Epidermal melanocyte (primary cell): ENCODE results near the gene BEST1.
"Not testable (repeated sequence)": the region's sequence is repeated elsewhere in the genome, so short reads cannot be mapped to it uniquely, and the experiment has no call there.

Experiments used
- DNase-seq: peaks from one replicate; pipeline ENCODE4 v3.0.0; 2011; ENCODE audit warnings: low spot score; ENCODE audit not compliant: insufficient read length

Gene BEST1

DNA sequence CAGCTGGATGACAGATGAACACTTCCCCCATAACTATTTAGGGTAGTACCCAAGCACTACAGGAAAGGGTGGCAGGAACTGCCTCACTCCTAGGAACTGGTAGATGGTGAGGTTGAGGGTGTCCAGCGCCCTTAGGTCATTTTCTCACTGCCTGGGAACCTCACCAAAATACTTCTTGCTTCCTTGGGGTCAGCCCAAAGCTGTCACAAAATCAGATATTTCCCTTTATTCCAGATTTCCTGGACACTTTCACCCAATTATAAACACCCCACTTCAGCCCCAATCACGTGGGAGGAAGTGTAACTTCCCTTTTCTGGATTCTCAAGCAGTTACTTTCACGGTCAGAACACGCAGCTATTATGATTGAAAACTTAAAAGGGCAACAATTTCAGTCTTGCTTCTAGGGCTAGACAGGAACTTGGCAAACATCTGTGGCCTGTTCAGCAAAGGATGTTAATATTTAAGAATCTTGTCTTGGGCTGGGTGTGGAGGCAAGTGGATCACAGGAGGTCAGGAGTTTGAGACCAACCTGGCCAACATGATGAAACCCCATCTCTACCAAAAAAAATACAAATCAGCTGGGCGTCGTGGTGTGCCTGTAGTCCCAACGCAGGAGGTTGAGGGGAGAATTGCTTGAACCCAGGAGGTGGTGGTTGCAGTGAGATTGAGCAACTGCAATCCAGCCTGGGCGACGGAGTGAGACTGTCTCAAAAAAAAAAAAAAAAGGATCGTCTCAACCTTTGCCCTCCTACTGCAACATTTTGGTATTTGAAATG lies 13.3 kb downstream of the BEST1 start:
- DNase-seq: no peak

DNA sequence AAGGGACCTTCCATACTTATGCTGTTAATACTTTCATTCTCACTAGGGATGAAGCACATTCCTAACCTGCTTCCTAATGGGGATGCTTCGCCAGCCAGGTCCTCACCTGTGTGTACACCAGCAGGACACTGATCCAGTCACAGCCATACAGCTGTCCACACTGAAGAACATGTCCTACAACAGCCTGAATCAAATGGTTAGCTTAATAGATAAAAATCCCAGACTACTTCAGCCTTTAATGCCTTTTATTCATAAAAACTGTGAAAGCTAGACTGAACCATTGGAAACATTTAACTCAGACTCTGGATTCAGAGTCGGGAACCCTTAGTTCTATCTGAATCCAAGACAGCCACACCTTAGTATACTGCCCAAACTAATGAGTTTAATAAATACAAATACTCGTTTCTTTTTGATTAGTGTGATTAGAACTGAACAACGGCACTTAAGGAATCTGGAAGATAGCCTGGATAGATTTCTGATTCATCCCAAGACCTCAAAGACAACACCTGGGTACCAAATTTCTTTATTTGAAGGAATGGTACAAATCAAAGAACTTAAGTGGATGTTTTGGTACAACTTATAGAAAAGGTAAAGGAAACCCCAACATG lies 14.0 kb downstream of the BEST1 start:
- no peak for DNase-seq

DNA sequence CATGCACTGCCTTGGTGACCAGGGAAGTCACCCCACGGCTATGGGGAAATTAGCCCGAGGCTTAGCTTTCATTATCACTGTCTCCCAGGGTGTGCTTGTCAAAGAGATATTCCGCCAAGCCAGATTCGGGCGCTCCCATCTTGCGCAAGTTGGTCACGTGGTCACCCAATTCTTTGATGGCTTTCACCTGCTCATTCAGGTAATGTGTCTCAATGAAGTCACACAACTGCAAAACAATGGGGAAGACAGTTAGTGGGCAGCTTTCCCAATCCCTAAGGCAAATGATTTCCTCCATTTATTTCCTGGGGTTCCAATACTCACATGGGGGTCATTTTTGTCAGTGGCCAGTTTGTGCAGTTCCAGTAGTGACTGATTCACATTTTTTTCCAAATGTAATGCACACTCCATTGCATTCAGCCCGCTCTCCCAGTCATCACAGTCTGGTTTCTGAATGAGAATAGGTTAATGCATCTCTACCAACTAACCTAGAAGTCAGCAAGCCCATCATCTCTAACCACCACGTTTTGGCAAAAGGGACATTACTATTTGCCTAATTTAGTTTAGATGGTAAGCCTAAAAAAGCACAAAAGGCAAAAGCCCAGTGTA lies 14.6 kb downstream of the BEST1 start:
- DNase-seq: not testable (repeated sequence)

DNA sequence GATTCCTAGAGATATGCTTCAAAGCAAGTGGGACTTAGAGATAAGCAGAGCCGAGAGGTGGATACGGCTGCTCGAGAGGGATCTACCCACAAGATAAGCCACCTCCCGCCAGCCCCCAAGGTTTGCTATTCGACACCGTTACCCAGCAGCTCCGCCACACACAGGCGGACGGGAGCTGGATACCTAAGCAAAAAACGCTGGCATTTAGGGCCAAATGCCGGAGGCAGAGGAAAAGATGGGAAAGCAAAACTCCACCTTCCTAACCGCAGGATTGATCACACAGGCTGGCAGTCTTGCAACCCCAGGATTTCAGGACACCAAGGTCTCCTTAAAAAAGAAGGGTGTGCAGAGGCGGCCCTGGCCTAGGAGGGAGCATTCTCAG lies 16.6 kb downstream of the BEST1 start:
- no peak for DNase-seq

DNA sequence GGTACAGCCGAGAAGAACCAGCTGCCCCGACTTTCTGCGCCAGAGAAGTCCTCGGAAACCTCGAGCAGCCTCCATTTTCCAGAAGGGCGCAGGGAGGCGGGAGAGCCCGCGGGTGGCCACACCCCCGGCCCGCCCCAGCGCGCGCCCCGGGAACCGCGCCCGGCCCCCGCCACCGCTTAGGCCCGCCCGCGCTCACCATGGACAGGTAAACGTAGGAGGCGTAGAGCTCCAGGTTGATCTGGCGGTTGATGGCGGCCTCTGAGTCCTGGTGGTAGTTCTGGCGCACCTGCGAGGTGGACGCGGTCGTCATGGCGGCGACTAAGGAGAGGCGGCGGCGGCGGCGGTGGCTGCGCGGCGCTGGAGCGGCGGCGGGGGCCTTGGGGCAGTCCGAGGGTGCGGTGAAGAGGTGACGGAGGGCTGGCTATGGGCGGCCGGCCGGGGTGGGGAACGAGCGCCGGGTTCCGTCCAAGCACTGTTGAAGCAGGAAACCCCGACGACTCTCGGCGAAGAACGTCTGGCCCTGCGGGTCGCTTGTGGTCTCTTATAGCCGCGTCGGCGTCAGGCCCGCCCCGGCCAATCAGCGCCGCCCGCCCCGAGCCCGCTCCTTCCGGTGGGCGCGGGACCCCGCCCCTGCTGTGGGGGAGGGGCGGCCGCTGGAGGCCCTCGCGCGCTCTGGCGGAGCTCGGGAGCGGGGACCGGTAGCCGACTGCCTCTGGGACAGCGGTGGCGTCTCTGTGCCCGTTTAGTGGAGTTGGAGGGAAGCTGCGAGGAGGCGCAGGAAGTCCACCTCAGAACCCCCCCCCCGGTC lies 17.2 kb downstream of the BEST1 start, which contains the start of gene FTH1:
Gene FTH1, minus strand, starts transcription at position 519 of the 808 bp plus-strand sequence. Its CDS starts 209 bp downstream, at position 310.
- peak; percentile 76 for DNase-seq

DNA sequence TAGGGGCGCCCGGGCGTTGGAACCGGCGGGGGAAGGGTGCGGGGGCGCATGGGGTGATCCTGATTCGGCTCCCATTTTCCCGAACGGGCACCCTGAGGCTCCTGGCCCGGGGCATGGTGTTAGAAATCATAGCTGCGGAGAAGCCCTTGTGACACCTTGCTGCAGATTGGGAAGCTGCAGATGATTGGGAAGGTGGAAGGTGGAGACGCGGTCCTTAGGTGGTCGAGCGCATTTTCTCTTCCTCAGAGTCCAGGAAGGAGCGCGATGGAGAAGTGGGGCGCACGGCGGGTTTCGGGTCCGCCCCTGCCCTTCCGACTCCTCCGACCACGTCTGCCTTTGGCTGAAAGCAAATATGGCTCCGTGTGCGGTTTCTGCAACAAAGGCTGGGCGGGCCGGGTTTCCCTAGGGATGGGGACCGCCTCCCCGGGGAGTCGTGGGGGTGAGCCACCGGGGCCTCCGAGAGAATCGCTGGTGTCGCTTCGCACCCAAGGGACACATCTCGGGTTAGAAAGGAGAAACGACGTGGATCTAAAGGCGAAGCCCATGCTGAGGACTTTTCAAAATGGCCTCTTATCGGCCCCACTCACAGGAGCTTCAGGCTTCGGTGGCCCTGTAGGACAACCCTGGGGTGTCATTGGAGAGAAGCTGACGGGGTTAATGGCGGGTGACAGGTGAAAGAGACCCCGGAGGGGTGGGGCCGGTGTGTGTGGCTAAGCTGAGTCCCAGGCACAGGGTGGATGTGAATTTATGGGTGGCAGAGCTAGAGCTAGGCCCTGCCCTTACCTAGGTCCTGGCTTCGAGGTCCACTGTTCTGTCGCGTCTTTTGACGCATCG lies 18.0 kb downstream of the BEST1 start:
- no peak for DNase-seq

DNA sequence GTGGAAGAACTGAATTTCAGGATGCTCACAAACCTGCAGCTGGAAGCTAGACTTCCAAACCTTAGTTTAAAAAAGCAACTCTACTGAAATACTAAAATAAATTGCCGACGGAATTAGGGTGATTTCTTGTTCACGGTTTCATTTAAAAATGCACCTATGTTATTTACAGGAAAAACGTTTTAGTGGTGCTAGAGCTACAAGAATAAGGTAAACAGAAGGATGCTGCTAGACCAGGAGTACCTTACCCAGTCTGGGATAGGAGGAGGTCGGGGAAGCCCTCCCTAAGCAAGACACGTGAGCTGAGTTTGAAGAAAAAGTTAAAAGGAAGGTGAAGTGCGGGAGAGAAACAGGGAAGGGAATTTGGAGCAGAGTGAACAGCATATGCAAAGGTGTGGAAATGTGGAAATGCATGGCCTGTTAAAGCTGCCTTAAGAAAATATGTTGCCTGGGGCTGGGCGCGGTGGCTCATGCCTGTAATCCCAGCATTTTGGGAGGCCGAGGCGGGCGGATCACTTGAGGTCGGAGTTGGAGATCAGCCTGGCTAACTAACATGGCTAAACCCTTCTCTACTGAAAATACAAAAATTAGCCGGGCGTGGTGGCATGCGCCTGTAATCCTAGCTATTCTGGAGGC lies 18.7 kb downstream of the BEST1 start:
- DNase-seq: no peak

DNA sequence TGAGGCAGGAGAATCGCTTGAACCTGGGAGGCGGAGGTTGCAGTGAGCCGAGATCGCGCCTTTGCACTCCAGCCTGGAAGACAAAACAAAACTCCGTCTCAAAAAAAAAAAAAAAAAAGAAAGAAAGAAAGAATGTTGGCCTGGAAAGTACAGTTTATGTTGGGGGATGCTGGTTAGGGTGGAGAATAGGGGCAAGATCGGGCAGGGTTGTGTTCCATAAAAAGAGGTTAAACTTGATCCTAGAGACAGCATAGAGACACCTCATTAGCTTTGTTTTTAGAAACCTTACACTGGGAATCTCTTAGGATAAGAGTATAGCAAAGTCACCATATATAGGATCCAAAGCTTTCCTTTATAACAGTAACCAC lies 19.2 kb downstream of the BEST1 start:
- DNase-seq: no peak

DNA sequence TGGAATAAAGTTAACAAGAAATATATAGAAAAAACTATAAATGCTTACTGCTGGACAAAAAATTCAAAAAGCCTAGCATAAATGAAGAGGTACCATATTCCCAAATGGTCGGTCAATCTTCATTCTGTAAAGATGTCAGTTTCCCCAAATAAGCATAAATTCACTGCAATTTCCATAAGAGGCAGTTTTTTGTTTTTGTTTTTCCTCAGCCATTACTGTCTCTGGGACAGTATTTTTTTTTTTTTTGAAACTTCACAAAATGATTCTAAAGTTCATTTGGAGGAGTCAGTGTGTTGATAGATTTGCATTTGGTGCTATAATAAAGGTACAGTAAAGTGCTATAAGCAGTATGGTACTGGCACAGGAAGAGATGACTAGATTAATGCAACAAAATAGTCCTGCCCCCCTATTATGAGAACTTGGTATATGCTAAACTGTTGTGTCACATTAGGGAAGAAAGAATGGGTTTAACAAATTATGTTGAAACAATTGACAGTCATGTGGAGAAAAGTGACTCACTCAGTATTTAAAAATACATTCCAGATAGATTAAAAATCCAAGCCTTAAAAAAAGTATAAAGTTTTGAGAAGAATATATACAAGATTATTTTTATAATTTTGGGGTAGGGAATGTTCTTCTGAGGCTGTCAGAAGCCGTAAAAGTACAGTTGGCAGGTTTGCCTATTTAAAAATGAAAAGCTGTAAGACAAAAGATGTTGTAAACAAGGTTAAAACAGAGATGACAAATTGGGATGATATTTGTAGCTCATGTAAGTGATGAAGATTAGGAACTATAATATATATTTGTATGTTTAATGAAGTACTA lies 19.9 kb downstream of the BEST1 start:
- no peak for DNase-seq

DNA sequence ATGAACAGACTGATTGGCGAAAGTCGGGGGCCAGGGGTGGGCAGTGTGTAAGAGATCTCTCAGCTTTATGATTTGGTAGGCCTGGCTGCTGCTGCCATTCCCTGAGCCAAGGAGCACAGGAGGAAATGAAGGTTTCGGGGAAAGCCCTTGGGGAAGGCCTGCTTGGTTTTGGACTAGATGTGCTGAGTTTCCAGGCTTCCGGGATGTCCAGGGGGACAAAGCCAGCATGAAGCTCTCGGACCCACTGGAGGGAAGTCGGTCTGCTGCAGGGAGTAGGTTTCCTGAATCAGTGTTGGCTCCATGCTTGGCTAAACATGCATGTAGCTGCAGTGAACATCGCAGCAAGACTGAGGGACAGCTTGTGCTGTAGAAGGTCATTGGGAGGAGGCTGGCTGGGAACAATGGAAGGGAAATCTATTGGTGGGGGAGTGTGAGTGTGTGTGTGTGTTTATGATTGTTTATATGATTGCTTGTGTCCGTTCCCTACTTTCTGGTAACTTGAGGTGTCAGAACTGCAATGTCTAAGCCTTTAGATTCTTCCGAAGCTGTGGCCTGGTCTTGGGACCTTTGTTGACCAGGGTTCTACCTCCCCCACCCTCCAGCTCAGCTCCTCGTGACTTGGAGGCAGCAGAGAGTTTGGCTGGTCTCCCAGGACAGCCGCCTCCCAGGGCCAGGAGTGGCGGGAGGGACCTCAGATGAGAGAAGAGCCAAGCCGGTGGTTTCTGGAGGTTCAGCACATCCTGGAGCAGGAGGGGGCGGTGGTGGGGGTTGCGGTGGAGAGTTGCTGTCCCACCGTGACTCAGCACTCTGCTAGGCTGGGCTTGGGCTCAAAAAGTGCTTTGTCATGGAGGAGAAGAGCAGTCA lies 21.3 kb downstream of the BEST1 start:
- peak; percentile 83 for DNase-seq

DNA sequence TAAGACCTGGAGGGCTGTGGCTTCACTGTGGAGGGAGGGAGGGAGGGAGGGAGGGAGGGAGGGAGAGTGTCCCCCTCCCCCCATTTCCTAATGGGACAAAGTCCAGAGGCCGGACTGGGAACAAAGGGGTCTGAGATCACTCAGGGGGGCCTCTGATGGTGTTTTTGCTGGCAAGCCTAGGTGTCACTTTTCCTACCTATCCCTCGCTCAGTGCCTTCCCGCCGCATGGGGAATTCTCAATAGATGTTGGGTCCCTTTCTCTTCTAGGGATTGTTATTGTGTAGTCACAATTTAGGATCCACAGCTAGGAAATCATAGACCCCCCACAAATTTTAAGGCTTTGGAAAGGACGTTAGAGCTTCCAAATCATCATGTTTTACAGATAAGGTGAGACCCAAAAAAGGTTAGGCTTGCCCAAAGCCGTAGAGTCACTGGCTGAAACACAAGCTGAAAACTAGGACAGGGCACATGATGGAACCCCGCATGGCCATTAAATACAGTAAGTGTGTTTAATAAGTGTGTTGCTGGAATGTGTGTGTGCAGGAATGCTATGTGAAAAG lies 22.0 kb downstream of the BEST1 start:
- DNase-seq: no peak

DNA sequence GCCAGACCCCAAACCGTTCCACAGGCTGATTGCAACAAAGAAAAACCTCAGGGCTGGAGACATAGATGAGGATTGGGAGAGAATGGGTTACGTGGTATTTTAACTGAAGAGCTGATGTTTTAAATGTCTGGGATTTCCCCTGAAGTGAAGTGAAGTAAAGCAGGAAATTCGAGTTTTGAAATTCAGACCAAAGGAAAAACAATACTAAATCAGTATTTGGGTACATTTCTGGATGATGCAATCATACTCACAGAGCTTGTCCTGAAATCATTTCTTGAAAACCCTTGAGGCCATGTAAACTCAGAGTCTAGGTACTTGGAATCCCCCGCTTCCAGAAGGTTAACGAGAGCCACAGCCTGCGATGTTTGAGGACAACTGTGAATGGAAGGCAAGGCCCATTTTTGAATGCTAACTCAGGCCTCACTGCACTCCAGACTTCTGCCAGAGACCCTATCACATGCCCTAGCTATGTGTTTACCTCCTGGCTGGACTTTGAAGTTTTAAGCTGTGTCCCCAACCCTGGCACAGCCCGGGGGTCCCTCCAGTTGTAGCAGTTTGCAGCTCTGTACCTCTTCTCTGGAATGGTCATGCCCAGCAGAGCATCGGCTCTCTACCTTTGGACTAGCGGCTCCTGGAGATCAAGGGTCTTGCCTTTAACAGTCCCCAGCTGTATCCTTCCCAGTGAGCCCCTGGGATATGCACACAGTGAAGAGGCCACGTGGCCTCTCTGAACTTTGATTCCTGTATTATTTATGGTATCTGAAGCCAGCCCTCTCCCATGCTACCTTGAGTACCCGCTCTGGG lies 22.7 kb downstream of the BEST1 start:
- no peak for DNase-seq

DNA sequence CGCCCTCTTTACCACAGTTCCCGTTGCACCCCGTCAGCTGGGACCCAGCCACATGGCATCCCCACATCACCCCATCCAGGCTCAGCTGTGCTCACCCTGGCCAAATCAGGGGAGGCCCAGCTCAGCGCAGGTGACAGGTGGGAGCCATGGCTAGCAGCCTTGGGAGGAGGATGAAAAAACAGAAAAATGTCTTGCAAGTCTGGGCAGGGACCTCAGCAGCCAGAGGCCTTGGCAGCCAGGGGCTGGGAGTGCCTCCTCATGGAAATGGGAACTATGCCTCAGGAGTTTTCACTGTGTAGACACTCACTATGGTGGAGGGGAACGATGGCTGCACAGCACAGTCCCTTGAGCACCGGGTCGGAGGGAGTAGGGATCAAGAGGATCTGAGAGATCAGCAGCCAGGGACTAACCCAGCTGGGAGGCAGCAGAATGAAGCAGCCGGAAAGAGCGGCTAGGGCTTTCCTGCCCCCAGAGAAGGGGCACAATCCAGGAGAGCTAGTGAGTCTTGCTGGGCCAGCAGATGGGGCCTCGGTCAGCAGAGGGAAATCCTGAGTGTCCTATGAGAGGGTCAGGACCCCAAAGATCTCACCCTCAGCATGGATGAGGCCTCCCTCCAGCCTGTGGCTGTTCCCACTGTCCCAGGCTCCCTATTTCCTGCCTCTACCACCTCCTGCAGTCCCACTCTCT lies 23.5 kb downstream of the BEST1 start:
- DNase-seq: no peak

DNA sequence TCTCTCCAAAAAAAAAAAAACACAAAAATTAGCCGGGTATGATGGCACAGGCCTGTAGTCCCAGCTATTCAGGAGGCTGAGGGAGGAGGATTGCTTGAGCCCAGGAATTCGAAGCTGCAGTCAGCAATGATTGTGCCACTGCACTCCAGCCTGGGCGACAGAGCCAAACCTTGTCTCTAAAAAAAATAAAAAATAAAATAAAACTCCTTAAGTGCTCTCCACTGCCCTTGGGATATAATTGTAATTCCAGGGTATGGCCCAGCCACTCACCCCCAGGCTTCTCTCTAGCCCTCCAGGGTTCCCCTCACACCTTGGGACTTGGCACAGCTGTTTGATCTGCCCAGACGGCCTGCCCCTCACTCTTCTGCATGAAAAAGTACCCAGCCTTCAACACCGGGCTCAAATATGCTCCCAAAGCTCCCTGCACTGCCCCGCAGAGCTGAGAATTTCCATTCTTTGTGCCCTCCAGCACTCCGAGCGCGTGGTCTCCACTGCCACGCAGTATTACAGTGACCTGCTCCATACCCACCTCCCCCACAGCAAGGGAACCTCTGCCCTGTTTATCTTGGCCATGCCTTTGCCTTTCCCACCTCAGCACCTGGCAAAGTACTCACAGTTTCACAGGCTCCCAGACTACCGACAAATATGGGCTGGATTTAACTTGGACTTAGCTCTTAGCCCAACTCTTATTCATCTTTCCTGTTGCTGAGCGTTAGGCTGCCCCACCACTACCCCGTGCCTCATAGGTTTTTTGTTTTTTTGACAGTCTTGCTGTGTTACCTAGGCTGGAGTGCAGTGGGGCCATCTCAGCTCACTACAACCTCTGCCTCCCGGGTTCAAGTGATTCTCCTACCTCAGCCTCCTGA lies 24.8 kb downstream of the BEST1 start:
- no peak for DNase-seq

DNA sequence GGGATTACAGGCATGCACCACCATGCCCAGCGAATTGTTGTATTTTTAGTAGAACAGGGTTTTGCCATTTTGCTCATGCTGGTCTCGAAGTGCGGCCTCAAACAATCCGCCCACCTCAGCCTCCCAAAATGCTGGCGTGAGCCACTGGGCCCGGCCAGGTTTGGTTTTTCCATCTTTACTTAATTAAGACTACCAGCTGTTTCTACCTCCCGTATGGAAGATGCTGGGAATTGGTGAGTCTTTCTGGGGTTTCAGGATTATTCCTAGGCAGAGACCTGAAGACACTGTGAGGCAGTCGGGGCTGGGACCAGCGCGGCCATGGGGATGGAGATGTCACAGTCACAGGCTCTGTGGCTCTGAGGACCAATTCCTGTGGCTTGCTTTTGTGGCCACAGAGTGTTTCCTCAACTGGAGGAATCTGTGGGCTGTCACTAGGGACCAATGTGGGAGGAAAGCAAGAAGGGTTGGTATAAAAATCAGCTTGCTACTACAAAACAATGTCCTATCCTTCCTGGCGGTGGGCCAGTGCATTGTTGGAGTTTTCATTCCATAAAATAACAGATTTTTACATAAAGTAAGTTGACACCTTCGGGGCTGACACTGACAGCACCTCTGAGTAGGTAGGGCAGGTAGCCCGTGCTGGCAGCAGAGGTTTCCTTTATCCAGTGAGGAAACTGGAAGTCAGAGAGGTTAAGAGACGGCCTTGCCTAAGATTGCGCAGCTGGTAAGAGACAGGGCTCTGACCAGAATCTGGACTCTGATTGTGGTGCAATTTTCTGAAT lies 25.7 kb downstream of the BEST1 start:
- DNase-seq: no peak
